ENCODE data around the gene ZC3H14. TPM values are rescaled to one million over a fixed set of nuclear protein-coding genes. Genes with fewer than 3 reads are reported as not detected.

Gene ZC3H14
- total RNA-seq, 1 donor from 2014 or later: 62.2 TPM

DNA sequence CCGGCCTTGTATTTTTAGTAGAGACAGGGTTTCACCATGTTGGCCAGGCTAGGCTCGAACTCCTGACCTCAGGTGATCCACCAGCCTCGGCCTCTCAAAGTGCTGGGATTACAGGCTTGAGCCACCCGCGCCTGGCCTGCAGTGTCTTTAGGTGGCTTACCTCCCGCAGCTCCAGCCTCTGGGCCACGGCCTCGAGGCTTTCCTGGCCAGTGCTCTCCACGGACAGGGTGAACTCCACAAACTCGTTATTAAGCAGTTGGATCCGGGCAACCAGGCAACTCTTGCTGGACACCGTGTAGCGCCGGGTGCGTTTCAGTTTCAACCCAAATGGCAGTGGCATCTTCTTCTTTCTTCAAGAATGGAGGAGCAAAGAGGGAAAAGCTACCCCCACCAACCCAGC is 12.8 kb upstream of the ZC3H14 start:
- no peak for DNase-seq (ENCODE audit: low spot score in 2 of 2)
- no peaks in the 10 kb centered on the region for H3K9me3 ChIP-seq
- no peak overlapping the region for H3K27ac ChIP-seq
- intact Hi-C loops (cut with DNase I): loop anchor here (5.0 to 10.0 kb wide), 3 partner anchors 282 to 1705 kb away; partner anchors contain the start of genes PSMC1 and TDP1
- H3K27me3 ChIP-seq: no peaks in the 10 kb centered on the region
- H3K4me3 ChIP-seq: no peak overlapping the region
- H3K36me3 ChIP-seq: peaks cover 16 to 29% of the 10 kb centered on the region in 2 donors
- H3K4me1 ChIP-seq: peaks cover 9 to 18% of the 10 kb centered on the region in 2 donors
- no peak for TF ChIP-seq CTCF (IDR thresholded peaks at IDR 0.05)

DNA sequence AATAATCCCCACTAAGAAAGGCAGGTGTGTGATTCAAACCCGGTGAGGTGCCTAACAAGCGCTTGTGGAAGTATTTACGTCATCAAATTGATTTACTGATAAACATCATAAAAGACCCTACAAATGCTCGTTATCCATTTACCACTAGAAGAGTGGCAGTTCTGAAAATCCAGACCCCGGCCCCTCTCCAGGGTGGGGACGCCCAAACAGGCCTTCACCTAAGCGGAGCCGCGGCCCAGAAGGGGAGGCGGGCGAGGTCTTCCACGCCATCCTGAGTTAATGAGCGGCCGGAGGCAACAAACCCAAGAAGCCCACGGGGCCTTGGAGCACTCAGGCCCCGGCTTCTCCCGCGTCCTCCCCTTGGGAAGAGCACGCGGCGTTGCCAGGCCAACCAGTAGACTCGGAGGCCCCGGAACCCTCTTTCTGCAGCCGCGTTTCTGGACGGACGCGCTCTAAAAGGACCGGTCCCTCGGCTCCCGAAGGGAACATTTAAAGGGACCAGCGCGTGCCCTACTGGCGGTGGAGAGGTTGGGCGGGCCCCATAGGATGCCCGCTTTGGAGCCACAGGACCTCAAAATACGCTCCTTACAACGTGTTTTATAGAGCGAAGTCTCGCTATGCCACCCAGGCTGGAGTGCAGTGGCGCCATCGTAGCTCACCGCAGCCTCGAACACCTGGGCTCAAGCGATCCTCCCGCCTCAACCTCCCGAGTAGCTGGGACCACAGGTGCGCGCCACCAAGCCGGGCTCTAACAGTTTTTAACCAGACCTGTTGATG is 11.6 kb upstream of the ZC3H14 start:
- peak overlapping the region; percentile 72 to 94 for H3K4me3 ChIP-seq
- intact Hi-C loops (cut with DNase I): loop anchor here (5.0 to 10.0 kb wide), 3 partner anchors 281 to 1704 kb away; partner anchors contain the start of genes PSMC1 and TDP1
- H3K9me3 ChIP-seq: no peaks in the 10 kb centered on the region
- peak overlapping the region; percentile 55 to 66 for H3K27ac ChIP-seq
- peak; percentile 19 to 82 for DNase-seq (ENCODE audit: low spot score in 2 of 2)
- peaks cover 9 to 21% of the 10 kb centered on the region in 2 donors for H3K4me1 ChIP-seq
- peaks cover 10 to 29% of the 10 kb centered on the region in 2 donors for H3K36me3 ChIP-seq
- TF ChIP-seq CTCF (IDR thresholded peaks at IDR 0.05): peak; percentile 31 to 47 (median 35)
- no peaks in the 10 kb centered on the region for H3K27me3 ChIP-seq

GRCh38 chr14:88551980-88552431 is 10.8 kb upstream of the ZC3H14 start:
- no peaks in the 10 kb centered on the region for H3K27me3 ChIP-seq
- no peak for TF ChIP-seq CTCF (IDR thresholded peaks at IDR 0.05)
- H3K9me3 ChIP-seq: no peaks in the 10 kb centered on the region
- H3K4me3 ChIP-seq: peak overlapping the region; percentile 72 to 94
- peaks cover 10 to 29% of the 10 kb centered on the region in 2 donors for H3K36me3 ChIP-seq
- intact Hi-C loops (cut with DNase I): loop anchor here (5.0 to 10.0 kb wide), 3 partner anchors 280 to 1703 kb away; partner anchors contain the start of genes PSMC1 and TDP1
- peaks cover 9 to 21% of the 10 kb centered on the region in 2 donors for H3K4me1 ChIP-seq
- DNase-seq (ENCODE audit: low spot score in 2 of 2): no peak
- H3K27ac ChIP-seq: peak overlapping the region; percentile 55 to 66

GRCh38 chr14:88552876-88553275 is 10.0 kb upstream of the ZC3H14 start:
- Histone ChIP-seq H3K4me3 (peak overlapping the region in 1 of 2 donors; percentile 94), H3K27me3 (no peaks in the 10 kb centered on the region), H3K27ac (no peak overlapping the region), H3K9me3 (no peaks in the 10 kb centered on the region), H3K36me3 (peaks cover 10 to 23% of the 10 kb centered on the region in 2 donors), H3K4me1 (peaks cover 9 to 21% of the 10 kb centered on the region in 2 donors)
- intact Hi-C loops (cut with DNase I): loop anchor here (5.0 to 10.0 kb wide), 3 partner anchors 279 to 1702 kb away; partner anchors contain the start of genes PSMC1 and TDP1
- no peak for TF ChIP-seq CTCF (IDR thresholded peaks at IDR 0.05)
- DNase-seq (ENCODE audit: low spot score in 2 of 2): no peak

- no peak for TF ChIP-seq CTCF (IDR thresholded peaks at IDR 0.05)
- intact Hi-C loops (cut with DNase I): loop anchor here (2.0 to 10.0 kb wide), 5 partner anchors 61 to 1701 kb away; partner anchors contain the start of genes GALC, PSMC1 and TDP1
- no peaks in the 10 kb centered on the region for H3K27me3 ChIP-seq
- DNase-seq (ENCODE audit: low spot score in 2 of 2): no peak
- H3K9me3 ChIP-seq: no peaks in the 10 kb centered on the region
- peaks cover 10 to 12% of the 10 kb centered on the region in 2 donors for H3K36me3 ChIP-seq
- peak overlapping the region; percentile 93 to 94 for H3K4me3 ChIP-seq
- peaks cover 9 to 16% of the 10 kb centered on the region in 2 donors for H3K4me1 ChIP-seq
- peak overlapping the region; percentile 90 to 96 for H3K27ac ChIP-seq
Measured at GRCh38 chr14:88553886-88554456, 8.9 kb upstream of the ZC3H14 start.
